HG03460 (cell line): ENCODE results near the gene SIVA1.

Experiments used
- ATAC-seq: cut with Tn5 transposase; IDR thresholded peaks from one replicate; pipeline ENCODE4 v1.9.1; 2021; ENCODE audit not compliant: unreplicated experiment

The SIVA1 gene

DNA sequence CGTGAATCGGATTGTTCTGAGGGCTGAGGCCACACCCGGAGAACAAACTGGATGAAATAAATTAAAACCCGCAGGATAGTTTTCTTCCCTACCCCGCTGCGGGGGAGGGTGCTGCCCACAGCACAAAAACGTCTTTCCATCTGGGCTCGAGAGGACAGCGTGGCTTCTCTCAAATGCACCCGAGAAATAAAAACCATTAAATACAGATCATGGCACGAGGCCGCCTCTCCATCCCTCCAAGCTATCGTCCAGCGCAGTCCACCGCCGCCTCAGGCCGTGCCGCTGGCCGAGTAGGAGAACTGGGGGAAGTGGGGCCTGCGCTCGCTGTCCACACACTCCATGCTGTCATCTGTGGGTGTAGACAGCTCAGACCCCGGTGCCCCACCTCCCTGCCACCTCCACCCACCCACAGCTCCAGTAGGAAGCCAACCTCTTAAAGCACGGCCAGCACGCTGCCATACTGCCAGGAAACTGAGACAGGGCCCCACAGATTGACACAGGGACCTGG lies 17.2 kb downstream of the SIVA1 start:
- ATAC-seq: no peak

DNA sequence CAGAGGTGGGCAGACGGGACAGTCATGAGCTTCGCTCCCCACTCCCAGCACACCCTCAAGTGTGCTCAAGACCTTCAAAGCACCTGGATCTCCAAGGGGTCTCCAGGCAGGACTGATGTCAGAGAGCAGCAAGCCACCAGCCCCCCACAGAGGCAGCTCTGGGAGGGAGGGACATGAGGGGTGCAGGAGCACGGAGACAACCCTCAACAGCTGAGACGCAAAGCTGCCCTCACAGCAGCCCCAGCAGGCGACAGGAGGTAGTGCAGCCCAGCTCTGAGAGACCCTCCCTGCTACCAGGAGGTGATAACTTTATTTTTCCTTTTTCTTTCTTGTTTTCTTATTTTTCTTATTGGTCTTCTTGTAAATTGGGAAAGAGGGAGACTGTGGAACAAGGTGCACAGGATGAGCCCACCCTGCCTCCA lies 17.9 kb downstream of the SIVA1 start:
- no peak for ATAC-seq

DNA sequence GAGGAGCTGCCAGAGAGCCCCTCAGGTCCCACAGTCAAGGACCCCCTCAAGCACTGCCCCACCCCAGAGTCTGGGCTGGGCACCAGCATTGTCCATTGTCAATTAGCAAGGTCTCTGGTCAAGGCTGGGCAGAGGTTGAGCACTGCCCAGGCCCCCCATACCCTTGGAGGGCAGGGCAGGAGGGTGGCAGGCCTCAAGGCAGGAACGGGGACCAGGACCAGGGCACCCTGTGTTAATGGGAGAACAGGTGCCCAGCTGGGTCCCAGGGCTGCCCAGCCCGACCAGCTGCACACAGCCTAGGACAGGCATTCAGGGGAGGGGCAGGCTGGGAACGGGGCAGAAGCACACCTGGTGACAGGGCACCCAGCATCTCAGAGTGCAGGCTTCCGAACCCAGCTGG lies 18.4 kb downstream of the SIVA1 start:
- ATAC-seq: no peak

DNA sequence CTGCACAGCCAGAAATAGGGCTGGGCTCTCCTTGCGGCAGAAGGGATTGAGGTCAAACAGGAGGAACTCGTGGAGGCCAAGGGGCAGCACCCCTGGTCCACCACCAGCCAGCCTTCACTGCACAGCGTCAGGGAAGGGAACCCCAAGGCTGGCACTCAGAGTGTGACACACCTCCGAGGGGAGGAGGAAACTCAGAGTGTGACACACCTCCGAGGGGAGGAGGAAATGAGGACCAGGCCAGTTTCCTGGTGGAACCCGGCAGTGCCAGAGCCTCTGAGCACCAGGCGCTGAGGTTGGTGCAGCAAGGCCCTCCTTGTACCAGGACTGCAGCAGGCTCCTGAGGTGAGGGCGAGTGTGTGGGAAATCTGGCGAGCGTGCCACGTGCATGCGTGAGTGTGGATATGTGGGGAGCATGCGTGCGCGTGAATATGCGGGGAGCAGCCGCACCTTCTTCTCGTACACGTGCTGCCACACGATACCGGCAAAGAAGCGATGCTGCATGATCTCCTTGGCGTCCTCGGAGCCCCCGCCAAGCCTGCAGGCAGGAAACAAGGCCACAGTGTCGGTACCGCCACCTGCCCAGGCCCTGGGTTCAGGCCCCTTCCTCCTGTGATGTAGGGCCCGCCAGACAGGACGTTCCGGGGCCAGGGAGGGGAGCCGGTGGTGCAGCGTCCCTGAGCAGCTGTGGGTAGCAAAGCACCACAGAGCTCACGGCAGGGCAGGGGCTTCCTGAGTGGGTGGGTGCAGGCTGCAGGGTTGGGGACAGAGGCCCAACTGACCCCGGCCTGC lies 19.2 kb downstream of the SIVA1 start:
- ATAC-seq: no peak

DNA sequence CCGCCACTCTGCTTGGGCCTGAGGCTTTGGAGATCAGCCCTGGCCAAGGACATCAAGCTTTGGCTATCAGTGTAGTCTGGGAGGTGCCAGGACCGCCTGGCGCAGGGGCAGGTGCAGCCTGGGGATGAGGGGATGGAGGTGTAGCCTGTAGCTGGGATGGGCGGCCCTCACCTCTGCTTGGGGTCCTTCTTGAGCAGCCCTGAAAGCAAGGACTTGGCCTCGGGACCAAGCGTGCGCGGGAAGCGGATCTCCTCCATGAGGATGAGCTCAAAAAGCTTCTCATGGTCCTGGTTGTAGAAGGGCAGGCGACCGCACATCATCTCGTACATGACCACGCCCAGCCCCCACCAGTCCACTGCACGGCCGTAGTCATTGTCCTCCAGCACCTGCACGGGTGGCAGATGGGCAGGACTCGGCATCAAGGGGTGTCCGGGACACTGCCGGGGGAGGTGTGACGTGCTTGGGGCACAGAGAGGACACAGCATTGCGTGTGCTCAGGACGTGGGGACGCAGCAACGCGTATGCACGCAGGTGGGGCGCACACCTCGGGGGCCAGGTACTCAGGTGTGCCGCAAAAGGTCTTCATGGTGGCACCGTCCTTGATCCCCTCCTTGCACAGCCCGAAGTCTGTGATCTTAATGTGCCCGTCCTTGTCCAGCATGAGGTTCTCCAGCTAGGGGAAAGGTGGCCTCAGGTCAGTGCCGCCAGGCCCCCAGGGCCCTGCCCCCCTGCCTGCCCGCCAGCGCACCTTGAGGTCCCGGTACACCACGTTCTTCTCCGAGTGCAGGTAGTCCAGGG lies 20.0 kb downstream of the SIVA1 start:
- no peak for ATAC-seq

DNA sequence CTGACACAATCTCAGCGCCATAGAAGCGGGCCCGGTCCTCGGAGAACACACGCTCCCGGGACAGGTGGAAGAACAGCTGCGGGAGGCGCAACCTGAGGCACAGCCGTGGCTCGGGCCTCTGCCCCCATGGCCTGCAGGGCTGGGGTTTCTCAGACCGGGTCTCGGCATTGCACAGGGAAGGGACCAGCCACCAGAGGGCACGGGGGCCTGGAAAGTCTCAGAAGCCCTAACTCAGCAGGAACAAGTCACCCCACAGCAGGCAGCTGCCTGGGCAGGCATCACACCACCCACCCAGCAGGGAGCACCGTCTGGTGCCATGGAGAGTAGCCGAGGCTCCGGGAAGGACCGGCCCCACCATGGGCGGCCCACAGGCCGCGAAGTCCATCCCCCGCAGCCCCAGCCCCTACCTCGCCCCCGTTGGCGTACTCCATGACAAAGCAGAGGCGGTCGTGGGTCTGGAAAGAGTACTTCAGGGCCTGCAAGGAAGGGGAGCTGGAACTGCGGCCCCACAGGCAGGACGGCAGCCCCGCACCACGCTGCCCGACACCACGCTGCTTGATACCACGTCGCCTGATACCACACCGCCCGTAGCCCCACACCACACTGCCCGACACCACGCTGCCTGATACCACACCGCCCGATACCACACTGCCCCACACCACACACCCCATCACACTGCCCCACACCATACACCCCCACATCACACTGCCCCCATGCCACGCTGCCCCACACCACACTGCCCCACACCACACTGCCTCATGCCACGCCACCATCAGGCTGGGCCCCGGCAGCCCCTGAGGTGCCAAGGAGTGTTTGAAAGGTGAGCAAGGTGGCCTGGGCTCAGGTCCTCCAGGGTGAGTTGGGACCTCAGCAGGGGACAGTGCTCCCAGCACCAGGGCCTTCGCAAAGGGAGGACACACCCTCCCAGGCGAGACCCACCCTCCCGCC lies 20.8 kb downstream of the SIVA1 start:
- ATAC-seq: no peak

DNA sequence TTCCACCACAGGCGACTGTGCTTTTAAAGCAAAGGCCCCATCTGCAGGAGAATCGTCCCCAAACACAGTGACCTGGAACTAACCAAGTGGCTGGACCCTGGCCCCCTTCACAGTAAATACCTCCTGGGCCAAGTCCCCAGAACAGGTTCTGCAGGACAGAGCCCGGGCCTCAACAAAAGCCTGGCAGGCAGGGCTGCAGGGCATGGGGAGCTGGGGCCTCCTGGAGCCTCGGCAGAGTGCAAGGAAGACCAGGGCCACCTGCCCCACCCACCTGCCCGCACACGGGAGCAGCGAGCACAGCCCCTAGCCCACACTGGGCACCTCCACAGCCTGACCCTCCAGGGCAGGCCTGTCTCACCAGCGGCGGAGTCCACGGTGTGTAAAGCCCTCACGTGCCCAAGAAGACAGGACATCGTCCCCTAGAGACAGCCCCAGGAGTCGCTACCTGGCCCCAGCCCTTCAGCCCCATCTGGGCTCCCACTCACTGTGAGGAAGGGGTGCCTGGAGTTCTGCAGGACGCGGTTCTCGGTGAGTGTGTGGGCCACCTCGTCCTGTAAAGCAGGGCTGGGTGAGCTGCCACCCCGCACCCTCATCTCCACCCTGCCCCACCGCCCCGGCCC lies 21.6 kb downstream of the SIVA1 start:
- no peak for ATAC-seq

DNA sequence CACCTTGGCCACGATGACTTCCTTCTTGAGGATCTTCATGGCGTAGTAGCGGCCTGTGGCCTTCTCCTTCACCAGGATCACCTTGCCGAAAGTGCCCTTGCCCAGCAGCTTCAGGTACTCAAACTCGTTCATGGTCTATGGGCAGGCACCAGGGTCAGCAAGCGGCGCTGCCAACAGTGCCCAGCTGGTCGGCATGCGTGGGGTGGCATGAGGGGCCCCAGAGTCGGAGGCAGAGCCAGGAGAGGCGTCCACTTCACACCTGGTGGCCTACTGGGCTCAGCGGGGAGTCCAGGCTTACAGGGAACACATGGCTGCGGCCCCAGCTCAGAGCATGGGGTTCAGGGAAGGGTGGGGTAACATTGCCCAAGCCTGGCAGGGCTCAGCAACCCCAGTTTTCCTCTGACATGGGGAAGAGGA lies 22.1 kb downstream of the SIVA1 start:
- ATAC-seq: no peak

DNA sequence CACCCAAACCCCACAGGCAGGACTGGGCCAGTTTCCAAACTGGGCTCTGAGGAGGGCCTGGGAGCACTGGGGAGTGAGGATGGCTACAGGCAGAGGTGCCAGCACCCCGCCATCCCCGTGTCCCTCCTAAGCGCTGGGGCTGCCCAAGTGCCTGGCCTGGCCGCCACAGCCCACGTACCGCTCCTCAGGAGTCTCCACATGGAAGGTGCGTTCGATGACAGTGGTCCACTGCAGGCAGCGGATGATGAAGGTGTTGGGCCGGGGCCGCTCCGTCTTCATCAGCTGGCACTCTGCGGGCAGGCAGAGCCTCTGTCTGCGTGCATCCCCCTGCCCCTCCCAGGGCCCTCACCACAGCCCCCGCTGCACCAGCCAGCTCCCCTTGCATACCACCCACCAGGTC lies 23.5 kb downstream of the SIVA1 start:
- no peak for ATAC-seq

DNA sequence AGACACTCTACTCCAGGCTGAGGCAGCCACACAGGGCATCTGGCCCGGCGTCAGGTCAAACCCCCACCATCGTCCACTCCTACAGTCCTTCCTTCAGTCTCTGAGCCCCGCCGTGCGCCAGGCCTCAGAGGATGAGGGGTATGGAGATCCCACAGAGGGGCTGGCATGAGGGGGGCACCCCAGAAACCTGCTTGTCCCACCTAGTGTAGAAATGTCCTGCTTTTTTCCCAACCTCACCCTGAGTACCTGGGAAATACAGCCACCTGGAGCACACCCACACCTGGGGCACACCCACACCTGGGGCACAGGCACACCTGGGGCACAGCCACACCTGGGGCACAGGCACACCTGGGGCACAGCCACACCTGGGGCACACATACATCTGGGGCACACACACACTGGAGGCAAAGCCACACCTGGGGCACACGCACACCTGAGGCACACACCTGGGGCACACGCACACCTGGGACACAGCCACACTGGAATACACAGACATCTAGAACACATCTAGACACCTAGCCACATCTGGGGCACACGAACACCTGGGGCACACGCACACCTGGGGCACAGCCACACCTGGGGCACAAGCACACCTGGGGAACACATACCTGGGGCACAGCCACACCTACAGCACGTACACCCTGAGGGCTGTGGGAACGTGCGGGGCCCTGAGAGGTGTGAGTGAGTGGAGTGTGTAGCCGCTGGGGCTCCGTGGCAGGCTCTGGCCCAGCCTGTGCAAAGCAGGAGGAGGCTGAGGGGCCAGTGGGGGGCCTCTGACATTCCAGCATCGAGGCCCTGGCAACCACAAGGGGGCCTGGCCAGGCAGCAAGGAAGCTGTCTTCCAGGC lies 24.2 kb downstream of the SIVA1 start:
- no peak for ATAC-seq

DNA sequence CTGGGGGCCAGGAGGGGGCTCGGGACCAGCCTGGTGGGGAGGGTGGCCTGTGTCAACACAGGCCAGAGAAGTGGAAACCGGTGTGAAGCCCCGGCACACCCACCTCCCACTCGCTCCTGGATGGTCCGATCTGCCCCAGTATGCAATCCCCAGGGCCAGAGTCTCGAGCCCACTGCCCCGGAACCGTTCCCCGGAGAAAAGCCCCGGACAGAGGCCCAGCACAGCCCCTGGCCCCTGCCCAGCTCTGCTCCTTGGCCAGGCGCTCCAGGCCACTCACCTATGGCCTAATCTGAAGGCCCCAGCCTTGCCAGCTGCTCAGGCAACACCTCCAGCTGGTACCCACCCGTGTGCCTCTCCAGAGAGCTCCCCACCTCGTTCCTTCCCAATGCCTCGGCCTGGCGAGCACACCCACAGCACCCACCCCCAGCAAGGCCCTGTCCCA lies 24.9 kb downstream of the SIVA1 start:
- ATAC-seq: no peak

DNA sequence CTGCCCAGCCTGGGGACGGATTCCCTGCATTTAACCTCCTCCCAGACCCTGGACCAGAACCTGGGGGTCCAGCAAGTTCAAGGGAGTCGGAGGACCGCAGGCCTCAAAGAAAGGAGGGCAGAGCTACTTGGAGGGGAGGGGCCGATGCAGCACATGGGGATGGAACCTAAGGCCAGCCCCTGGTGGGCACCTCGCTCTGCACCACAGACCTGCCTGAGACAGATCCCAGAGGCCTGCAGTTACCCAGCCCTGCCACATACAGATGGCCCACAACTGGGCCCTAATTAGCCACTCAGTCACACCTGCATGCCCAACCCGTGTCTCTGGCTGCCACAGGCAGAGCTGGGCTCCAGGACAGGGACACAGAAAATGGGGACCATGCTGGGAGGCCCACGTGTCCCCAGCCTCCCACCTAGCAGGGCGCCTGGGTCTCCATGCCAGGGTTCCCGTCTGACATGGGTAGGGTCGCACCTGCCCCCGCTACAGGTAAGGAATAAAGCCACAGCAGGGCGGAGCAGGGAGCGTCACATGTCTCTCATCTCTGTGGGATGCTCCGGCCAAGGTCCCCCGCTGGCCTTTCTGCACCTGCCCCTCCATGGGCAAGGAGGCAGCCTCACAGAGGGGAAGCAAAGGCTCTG lies 25.9 kb downstream of the SIVA1 start:
- ATAC-seq: no peak

DNA sequence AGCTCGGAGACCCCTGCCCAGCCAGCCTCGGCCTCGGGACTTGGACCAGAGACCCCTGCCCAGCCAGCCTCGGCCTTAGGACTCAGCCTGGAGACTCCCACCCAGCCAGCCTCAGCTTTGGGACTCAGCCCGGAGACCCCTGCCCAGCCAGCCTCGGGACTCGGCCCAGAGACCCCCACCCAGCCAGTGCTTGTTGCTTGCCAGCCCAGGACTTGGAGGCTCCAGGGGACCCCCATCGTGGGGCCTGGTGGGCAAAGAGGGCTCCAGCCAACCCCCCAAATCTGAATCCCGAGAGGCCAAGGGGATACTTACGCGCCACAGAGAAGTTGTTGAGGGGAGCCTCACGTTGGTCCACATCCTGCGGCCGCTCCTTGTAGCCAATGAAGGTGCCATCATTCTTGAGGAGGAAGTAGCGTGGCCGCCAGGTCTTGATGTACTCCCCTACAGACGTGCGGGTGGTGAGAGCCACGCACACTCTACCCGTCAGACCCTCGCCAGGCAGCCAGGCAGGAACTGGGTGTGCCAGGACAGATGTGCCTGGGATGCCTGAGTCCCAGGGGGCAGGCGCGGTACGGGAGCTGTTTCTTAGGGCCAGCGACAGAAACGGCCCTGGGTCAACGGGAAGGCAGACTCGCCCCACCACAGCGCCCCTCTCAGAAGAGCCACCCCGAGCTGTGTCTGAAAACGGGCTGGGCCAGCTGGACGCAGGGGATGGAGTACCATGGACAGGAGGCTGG lies 27.0 kb downstream of the SIVA1 start:
- no peak for ATAC-seq

DNA sequence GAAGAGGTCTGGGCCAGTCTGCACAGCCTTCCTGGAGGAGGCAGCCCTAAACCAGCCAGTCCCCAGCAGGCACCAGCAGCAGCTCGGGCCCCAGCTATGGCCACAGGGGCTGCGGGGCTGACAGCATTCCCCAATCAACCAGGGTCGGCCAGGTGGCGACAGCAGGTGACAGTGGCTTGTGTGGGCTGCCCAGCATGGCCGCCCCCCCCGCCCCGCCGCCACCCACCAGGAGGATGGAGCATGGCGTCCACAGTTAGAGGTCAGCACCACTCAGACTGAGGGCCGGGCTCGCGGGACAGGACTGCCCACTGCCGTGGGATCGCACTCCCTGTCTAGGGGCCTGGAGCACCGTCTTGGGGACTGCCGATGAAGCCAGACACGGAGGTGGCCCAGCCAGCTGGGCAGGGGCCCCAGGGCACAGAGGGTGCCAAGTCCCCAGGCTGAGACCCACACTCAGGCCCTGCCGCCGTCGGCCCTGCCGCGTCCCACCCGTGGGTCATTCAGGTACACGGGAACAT lies 27.6 kb downstream of the SIVA1 start:
- ATAC-seq: no peak

DNA sequence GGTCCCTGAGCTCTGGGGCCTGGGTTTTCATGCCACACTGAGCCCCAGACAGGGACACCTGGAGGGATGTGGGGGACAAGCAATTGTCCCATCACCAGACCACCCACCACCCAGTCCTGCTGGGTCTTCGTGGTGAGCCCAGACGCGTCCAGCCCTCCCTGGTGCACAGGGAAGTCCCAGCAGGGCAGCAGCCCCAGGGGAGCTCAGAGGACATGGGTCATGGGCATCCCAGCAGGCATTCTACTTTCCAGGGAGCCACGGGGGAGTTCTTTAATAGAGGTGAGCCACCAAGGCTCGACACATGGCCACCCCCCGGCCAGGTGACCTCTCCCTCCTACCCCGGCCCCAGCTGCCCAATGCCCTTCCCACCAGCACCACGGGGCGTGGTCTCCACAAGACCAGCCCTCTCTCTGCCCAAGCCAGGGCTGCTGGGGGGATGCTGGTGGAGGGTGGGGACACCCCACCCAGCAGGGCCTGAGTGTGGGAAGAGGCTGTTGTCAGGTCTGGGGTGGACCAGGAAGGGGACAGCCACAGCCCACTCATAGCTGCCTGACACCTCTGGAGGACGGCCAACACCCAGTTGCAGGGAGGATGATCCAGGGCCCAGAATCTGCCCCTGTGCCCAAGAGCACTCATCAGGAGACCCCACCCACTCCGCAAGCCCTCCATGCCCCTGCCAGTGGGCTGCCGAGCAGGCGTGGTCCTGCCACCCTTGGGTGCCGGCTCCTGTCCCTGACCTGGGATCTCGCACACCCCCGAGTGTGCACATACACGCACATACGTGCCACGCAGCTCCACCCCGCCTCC lies 28.5 kb downstream of the SIVA1 start:
- ATAC-seq: no peak

DNA sequence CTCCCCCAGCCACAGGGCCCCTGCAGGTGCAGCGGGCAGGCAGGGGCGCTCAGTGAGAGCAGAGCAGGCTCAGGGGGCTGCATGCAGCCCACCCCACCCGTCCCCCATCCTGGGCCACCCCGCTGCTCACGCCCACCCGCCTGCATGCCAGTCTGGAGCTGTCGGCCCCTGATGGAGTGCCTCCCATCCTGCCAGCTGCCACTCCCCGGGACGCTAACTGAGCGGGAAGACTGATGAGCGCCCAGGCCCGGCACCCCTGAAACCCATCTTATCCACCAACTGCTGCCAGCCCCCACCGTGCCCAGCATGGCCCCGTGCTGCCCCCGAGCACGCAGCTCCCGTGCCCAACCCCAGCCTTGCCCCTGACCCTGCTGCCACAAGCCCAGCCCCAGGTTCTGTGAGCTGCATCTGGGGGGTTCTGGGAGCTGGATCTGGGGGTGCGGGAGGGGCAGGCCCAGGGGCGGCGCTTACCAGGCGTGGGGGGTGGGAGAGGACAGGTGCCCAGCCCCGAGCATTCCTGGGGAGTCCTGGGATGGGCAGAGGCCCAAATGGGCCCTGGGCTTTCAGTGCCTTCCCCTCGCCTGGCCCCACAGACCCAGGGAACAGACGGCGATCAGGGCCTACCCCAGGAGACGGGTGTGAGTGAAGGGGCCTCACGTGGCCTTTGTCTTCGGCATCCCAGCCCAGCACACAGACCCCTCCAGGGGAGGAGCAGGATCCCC lies 29.3 kb downstream of the SIVA1 start:
- ATAC-seq: no peak

DNA sequence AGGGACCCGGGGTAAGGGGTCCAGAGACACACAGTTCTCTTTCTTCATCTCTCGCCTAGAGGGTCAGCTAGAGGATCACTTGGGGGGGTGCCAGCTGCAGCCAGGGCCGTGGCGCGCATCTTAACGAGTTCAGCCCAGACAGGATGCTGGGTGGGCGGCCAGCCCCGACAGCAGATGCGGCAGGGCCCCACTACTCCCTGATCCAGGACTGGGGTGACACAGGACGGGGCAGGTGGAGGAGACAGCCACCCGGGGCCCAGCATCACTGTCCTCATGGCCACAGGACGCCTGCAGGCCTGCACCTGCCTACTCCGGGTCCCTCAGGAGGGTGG lies 29.8 kb downstream of the SIVA1 start:
- no peak for ATAC-seq
